Natural killer cell treated with Interleukin-12 subunit alpha and Interleukin-12 subunit beta and Interleukin-15 and Interleukin-18, amount 100 ng/mL, for 72 hours (primary cell): Measurements from ENCODE around the gene UBAP2. TPM values are rescaled to one million over a fixed set of nuclear protein-coding genes. Genes with fewer than 3 reads are reported as not detected.
"Not testable (repeated sequence)": the region's sequence is repeated elsewhere in the genome, so short reads cannot be mapped to it uniquely, and the experiment has no call there.

ENCODE experiments used
- ATAC-seq, 2 donors: fragments of 150-1000 bp; cut with Tn5 transposase in 1 of 2; sonication (Bioruptor Pico), chemical (Tn5 transposase) in 1 of 2; 2 replicates each; pipeline ENCODE4 v1.10.0; 2021
- DNase-seq: peaks from one replicate; pipeline ENCODE4 v3.0.0; 2022; ENCODE audit warnings: low spot score
- H3K27ac Mint-ChIP-seq, 2 donors: 1 replicate in 1 of 2; 2 replicates in 1 of 2; pipeline ENCODE4 v1.8.0; 2022; ENCODE audit warnings: mixed read lengths in 2 of 2, mild to moderate bottlenecking in 1 of 2, moderate library complexity in 1 of 2
- H3K27me3 Mint-ChIP-seq, 2 donors: 1 replicate in 1 of 2; 2 replicates in 1 of 2; pipeline ENCODE4 v1.8.0; 2022; ENCODE audit warnings: mixed read lengths in 2 of 2
- H3K36me3 Mint-ChIP-seq: one replicate; pipeline ENCODE4 v1.8.0; 2022; ENCODE audit warnings: mixed read lengths
- H3K4me1 Mint-ChIP-seq, 2 donors: 1 replicate in 1 of 2; 2 replicates in 1 of 2; pipeline ENCODE4 v1.8.0; 2022; ENCODE audit warnings: low read depth in 2 of 2, mixed read lengths in 2 of 2, mild to moderate bottlenecking in 1 of 2
- H3K4me3 Mint-ChIP-seq: one replicate; pipeline ENCODE4 v1.8.0; 2022; ENCODE audit warnings: mixed read lengths
- H3K9me3 Mint-ChIP-seq: 2 replicates; pipeline ENCODE4 v1.8.0; 2022; ENCODE audit warnings: mixed read lengths
- total RNA-seq, 2 donors: library from RNA; stranded (reverse); gene quantifications; one replicate each; pipeline ENCODE4 v1.2.3, GENCODE V29; 2022

The UBAP2 gene
- total RNA-seq, 2 donors from 2014 or later: 37.4 to 61.3 TPM

DNA sequence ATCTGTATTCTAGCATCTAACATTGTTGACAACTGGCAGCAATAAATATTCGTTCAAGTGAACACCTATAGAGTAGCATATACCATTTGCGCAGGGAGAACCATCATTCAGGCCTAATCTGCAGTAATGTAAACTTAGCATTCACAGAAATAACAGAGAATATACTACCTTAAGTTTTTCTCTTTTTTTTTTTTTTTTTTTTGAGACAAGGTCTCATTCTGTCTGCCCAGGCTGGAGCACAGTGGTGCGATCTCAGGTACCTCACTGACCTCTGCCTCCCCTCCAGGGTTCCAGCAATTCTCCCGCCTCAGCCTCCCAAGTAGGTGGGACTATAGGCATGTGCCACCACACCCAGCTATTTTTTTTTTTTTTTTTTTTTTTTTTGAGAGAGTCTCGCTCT lies 12.1 kb downstream of the UBAP2 start:
- DNase-seq (no peak), ATAC-seq (no peak)
- no peaks in the 10 kb centered on the region for H3K27me3 Mint-ChIP-seq
- no peak overlapping the region for H3K4me3 Mint-ChIP-seq
- H3K27ac Mint-ChIP-seq: no peak overlapping the region
- H3K4me1 Mint-ChIP-seq: peaks cover 5 to 16% of the 10 kb centered on the region in 2 donors
- no peaks in the 10 kb centered on the region for H3K9me3 Mint-ChIP-seq
- peaks cover 4% of the 10 kb centered on the region for H3K36me3 Mint-ChIP-seq

DNA sequence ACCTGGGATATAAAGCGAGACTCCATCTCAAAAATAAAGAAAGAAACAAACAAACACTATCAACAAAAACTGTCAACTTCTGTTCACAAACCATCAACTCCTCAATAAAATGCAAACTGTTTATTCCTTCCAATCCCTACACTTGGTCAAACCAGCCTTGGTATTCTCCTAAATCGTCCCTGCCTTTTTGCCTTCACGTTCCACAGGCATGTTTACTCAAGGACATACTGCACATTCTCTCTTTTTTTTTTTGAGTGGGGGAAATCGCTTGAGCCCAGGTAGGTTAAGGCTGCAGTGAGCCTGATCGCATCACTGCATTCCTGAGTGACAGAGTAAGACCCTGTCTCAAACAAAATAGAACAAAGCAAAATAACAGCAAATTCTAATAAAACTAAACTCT lies 13.0 kb downstream of the UBAP2 start:
- H3K27ac Mint-ChIP-seq: no peak overlapping the region
- DNase-seq: no peak
- no peak for ATAC-seq
- H3K4me1 Mint-ChIP-seq: peaks cover 5 to 16% of the 10 kb centered on the region in 2 donors
- no peak overlapping the region for H3K4me3 Mint-ChIP-seq
- H3K9me3 Mint-ChIP-seq: no peaks in the 10 kb centered on the region
- no peaks in the 10 kb centered on the region for H3K27me3 Mint-ChIP-seq
- peaks cover 4% of the 10 kb centered on the region for H3K36me3 Mint-ChIP-seq

DNA sequence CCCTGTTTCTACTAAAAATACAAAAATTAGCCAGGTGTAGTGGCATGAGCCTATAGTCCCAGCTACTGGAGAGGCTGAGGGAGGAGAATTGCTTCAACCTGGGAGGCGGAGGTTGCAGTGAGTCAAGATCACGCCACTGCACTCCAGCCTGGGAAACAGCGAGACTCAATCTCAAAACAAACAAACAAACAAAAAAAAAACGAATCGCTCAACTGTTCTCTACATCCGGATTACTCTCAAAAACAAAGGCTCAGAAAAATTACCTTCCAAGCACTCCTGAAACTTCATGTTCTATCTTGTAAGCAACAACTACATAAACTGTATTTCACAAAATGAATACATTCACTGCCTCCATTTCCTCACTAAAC lies 14.0 kb downstream of the UBAP2 start:
- no peaks in the 10 kb centered on the region for H3K9me3 Mint-ChIP-seq
- ATAC-seq (no peak), DNase-seq (no peak)
- H3K4me1 Mint-ChIP-seq: peaks cover 5 to 16% of the 10 kb centered on the region in 2 donors
- H3K27me3 Mint-ChIP-seq: no peaks in the 10 kb centered on the region
- peaks cover 4% of the 10 kb centered on the region for H3K36me3 Mint-ChIP-seq
- no peak overlapping the region for H3K27ac Mint-ChIP-seq
- H3K4me3 Mint-ChIP-seq: no peak overlapping the region

DNA sequence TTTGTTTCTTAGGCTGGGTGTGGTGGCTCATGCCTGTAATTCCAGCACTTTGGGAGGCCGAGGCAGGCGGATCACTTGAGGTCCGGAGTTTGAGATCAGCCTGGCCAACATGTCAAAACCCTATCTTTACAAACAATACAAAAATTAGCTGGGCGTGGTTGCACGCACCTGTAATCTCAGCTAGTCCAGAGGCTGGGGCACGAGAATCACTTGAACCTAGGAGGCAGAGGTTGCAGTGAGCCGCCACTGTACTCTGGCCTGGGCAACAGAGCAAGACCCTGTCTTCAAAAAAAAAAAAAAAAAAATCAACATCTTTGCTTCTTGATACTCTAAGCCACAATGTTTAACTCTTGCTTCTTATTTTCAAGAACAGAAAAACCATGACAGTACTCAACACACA lies 16.1 kb downstream of the UBAP2 start:
- ATAC-seq (no peak), DNase-seq (no peak)
- Mint-ChIP-seq H3K4me1 (peaks cover 5 to 16% of the 10 kb centered on the region in 2 donors), H3K27me3 (no peaks in the 10 kb centered on the region), H3K36me3 (peaks cover 4% of the 10 kb centered on the region), H3K27ac (no peak overlapping the region), H3K9me3 (no peaks in the 10 kb centered on the region), H3K4me3 (no peak overlapping the region)

DNA sequence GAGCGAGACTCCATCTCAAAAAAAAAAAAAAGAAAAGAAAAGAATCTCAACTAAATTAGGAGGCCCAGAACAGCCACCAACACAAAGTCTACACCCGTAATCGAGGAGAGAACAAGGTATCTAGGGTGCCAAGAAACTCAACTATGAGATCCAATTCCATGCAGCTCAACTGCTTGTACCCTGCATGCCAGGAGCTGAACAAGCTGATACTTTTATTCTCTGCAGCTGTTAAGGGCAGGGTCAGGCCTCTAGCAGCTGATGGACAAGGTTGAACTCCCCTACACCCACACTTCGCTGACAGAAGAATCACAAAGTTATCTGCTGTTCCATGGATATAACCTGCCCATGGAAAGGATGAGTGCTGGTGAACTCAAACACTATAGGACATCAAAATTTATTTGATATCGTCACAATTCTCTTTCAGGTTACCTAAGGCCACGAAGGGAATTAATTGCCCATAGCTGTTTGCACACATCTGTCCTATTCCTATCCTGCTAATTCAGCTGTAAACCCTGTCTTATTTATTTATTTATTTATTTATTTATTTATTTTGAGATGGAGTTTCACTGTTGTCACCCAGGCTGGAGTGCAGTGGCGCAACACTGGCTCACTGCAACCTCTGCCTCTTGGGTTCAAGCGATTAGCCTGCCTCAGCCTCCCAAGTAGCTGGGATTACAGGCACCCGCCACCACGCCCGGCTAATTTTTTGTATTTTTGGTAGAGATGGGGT lies 20.7 kb downstream of the UBAP2 start:
- peaks cover 4% of the 10 kb centered on the region for H3K36me3 Mint-ChIP-seq
- no peaks in the 10 kb centered on the region for H3K9me3 Mint-ChIP-seq

DNA sequence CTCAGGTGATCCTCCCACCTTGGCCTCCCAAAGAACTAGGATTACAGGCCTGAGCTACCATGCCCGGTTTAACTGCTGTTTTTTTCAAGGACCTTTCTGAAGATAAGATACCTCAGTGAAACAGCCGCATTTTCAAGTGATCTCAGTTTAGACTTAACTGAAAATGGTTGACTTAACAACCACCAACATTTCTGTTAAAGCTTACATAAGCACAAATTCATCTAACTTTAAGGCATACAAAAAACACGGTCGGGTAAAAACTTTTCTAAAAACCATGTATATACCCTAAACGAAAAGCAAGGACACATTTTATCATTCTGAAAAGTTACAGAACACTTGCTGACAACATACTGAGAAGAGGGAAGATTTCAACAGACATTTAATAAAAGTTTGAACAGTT lies 22.9 kb downstream of the UBAP2 start:
- Mint-ChIP-seq H3K4me3 (no peak overlapping the region), H3K9me3 (no peaks in the 10 kb centered on the region), H3K36me3 (no peaks in the 10 kb centered on the region), H3K27me3 (no peaks in the 10 kb centered on the region), H3K27ac (no peak overlapping the region), H3K4me1 (peaks cover 6 to 8% of the 10 kb centered on the region in 2 donors)
- no peak for DNase-seq
- ATAC-seq: no peak

More for the DNA sequence above, 20.7 kb downstream of the UBAP2 start:
- Mint-ChIP-seq H3K27me3 (no peaks in the 10 kb centered on the region), H3K4me3 (no peak overlapping the region), H3K27ac (no peak overlapping the region), H3K4me1 (peaks cover 8 to 13% of the 10 kb centered on the region in 2 donors)
- no peak for ATAC-seq
- DNase-seq: no peak

DNA sequence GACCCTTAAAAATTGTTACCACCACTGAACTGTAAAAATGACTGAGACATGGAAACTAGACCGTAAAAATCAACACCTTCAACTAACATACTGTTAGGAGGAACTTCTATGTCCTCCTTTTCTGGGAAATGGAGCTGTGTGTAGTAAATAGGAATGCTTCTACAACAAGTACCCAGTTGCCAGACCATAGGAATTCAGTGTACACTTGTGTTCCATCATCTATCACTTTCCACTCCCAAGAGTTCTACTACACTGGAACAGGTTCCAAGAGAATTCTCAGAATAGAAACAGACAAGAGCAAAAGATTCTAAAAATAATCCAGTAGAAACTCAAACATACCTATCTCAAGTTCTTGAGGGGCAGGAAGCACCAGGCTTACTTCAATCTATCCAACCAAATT lies 23.6 kb downstream of the UBAP2 start:
- no peaks in the 10 kb centered on the region for H3K27me3 Mint-ChIP-seq
- no peaks in the 10 kb centered on the region for H3K36me3 Mint-ChIP-seq
- ATAC-seq (no peak), DNase-seq (no peak)
- peak overlapping the region in 1 of 2 donors; percentile 3 for H3K27ac Mint-ChIP-seq
- no peaks in the 10 kb centered on the region for H3K9me3 Mint-ChIP-seq
- H3K4me1 Mint-ChIP-seq: peaks cover 6 to 8% of the 10 kb centered on the region in 2 donors
- H3K4me3 Mint-ChIP-seq: no peak overlapping the region

DNA sequence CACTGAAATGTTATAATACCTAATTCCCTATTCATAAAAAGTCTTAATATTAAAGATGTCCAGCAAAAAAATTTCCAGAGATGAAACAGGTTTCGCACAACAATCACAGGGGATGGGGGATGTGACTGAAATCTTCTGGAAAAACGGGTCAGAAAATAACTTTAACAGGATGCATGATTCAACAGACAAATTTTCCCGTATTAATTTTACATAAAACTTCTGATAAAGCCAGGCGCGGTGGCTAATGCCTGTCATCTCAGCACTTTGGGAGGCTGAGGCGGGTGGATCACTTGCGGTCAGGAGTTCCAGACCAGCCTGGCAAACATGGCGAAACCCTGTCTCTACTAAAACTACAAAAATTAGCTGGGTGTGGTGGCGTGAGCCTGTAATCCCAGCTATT lies 24.2 kb downstream of the UBAP2 start:
- not testable (repeated sequence) for ATAC-seq, H3K9me3 Mint-ChIP-seq, H3K36me3 Mint-ChIP-seq, H3K4me1 Mint-ChIP-seq, H3K27ac Mint-ChIP-seq, H3K27me3 Mint-ChIP-seq, H3K4me3 Mint-ChIP-seq, DNase-seq

DNA sequence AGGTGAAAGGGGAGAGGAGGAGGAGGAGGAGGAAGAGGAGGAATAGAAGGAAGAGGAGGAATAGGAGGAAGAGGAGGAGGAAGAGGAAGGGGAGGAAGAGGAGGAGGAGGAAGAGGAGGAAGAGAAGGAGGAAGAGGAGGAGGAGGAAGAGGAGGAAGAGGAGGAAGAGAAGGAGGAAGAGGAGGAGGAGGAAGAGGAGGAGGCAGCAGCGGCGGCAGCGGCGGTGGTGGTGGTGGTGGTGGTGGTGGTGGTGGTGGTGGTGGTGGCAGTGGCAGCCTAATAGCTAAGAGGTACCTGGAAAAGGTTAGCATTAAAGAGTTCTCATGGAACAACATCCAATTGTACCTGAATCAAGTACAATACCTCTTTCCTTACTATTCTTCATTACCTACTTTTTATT lies 32.5 kb downstream of the UBAP2 start:
- Mint-ChIP-seq H3K36me3 (peaks cover 4% of the 10 kb centered on the region), H3K4me1 (peaks cover 0 to 5% of the 10 kb centered on the region in 2 donors), H3K27ac (no peak overlapping the region), H3K27me3 (no peaks in the 10 kb centered on the region), H3K4me3 (no peak overlapping the region), H3K9me3 (no peaks in the 10 kb centered on the region)
- DNase-seq (no peak), ATAC-seq (no peak)

DNA sequence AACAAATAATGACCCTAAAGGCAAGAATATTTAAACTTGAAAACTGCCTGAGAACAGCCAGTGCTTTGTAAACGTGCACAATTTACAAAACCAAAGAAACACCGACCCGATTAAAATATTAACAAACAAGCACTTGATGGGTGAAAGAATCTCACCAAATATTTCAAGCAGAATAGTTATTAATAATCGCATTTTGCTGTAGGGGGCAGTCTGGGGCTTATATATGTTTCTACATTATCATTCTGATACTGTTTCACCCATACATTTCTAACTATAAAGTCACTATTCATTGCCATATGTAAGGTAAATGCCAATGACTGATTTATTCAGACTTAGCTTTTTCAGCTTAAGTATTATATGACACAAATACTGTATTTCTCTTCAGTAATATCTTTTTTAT lies 37.7 kb downstream of the UBAP2 start:
- Mint-ChIP-seq H3K4me3 (no peak overlapping the region), H3K27ac (no peak overlapping the region), H3K4me1 (peaks cover 0 to 4% of the 10 kb centered on the region in 2 donors), H3K9me3 (no peaks in the 10 kb centered on the region), H3K36me3 (peaks cover 4% of the 10 kb centered on the region), H3K27me3 (no peaks in the 10 kb centered on the region)
- DNase-seq (no peak), ATAC-seq (no peak)

DNA sequence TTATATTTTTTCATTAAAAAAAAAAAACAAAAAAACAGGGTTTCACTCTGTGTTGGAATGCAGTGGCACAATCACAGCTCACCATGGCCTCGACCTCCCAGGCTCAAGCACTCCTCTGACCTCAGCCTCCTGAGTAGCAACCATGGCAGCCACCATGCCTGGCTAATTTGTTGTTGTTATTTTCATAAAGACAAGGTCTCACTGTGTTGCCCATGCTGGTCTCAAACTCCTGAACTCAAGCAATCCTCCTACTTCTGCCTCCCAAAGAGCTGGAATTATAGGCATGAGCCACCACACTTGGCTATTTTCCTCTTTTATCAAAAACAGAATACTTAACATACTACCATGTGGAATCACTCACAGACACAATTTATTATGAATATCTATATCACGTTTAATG lies 46.7 kb downstream of the UBAP2 start:
- Mint-ChIP-seq H3K36me3 (peaks cover 4% of the 10 kb centered on the region), H3K4me3 (no peak overlapping the region), H3K27ac (no peak overlapping the region), H3K4me1 (no peaks in the 10 kb centered on the region), H3K9me3 (no peaks in the 10 kb centered on the region), H3K27me3 (no peaks in the 10 kb centered on the region)
- ATAC-seq (no peak), DNase-seq (no peak)

DNA sequence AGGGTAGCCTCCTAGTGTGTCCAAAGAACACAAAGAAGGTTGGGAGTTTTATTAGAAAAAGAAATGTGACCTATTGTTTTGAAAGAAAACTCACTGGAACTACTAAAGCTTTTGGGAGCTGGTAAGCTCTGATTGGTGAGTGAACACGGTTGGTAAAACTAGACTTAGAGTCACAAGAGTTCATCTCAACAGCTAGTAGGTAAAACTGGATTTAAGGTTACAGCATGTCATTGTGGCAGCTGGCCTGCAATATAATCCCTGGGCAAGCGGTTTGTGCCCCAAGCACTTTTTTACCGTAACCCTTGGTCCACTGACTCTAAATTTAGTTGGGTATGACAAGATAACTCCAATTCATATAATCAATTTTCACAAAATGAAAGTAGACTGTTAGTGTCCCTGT lies 47.4 kb downstream of the UBAP2 start:
- Mint-ChIP-seq H3K4me1 (no peaks in the 10 kb centered on the region), H3K9me3 (no peaks in the 10 kb centered on the region), H3K27ac (no peak overlapping the region), H3K27me3 (no peaks in the 10 kb centered on the region), H3K36me3 (peaks cover 7% of the 10 kb centered on the region), H3K4me3 (no peak overlapping the region)
- no peak for DNase-seq
- ATAC-seq: no peak

DNA sequence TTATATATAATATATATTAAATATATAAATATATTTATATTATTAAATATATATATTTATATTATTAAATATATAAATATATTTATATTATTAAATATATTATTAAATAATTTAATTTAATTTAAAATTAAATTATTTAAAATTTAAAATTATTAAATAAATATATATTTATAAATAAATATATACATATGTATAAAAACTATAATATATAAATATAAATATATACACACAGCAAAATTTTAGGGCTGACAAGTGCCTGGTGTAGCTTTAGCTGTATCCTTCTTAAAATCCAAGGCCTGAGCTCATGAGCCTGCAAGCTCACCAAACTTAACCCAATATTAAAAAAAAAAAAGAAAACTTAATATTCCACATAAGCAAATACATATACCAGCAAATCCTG lies 53.2 kb downstream of the UBAP2 start:
- no peaks in the 10 kb centered on the region for H3K27me3 Mint-ChIP-seq
- DNase-seq (no peak), ATAC-seq (no peak)
- no peaks in the 10 kb centered on the region for H3K9me3 Mint-ChIP-seq
- no peak overlapping the region for H3K27ac Mint-ChIP-seq
- no peak overlapping the region for H3K4me3 Mint-ChIP-seq
- no peaks in the 10 kb centered on the region for H3K4me1 Mint-ChIP-seq
- peaks cover 9% of the 10 kb centered on the region for H3K36me3 Mint-ChIP-seq

DNA sequence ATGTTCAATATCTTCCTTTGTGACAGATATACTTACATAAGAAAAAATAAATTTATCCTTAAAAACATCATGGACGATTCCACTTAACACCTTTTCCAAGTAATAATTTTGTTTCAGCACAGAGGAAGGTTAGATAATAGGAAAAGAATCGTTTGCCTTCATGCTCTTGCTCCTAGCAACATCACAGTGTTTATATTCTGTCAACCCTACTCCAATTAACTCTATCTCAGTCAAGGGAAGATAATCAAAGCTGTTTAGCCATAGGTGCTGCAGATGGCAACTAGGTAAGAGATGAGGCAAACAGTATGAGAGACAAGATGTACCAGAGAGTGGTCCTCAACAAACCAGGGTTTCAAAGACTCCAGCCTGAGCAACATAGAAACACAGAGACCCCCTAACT lies 55.6 kb downstream of the UBAP2 start:
- DNase-seq: no peak
- no peak overlapping the region for H3K4me3 Mint-ChIP-seq
- peaks cover 17% of the 10 kb centered on the region for H3K36me3 Mint-ChIP-seq
- peaks cover 0 to 5% of the 10 kb centered on the region in 2 donors for H3K4me1 Mint-ChIP-seq
- no peaks in the 10 kb centered on the region for H3K9me3 Mint-ChIP-seq
- no peak overlapping the region for H3K27ac Mint-ChIP-seq
- no peak for ATAC-seq
- no peaks in the 10 kb centered on the region for H3K27me3 Mint-ChIP-seq

DNA sequence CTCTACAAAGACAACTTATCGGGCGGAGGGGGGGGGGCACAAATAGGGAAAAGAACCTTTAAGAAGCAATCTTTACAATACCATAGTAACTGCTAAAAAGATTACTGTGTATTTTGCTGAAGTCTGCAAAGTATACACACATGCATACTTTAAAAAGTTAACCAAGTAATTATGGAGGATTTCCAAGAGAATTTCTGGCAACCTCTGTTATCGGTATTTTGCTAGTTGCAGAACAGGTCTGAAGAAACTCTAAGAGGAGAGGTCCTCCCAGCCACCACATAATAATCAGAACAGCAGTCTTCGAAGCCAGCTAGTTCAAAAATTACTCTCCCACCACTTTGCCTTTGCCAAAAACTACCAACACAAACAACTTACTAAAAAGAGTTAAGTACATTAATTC lies 56.1 kb downstream of the UBAP2 start:
- no peak for DNase-seq
- H3K36me3 Mint-ChIP-seq: peaks cover 16% of the 10 kb centered on the region
- no peak for ATAC-seq
- H3K27me3 Mint-ChIP-seq: no peaks in the 10 kb centered on the region
- H3K4me1 Mint-ChIP-seq: peaks cover 0 to 5% of the 10 kb centered on the region in 2 donors
- H3K4me3 Mint-ChIP-seq: no peak overlapping the region
- no peaks in the 10 kb centered on the region for H3K9me3 Mint-ChIP-seq
- no peak overlapping the region for H3K27ac Mint-ChIP-seq
